ELR (cell line): ENCODE measurements around the gene CDH20.

Experiments
- DNase-seq: peaks from one replicate; pipeline ENCODE4 v3.0.0-alpha.2; 2015; ENCODE audit warnings: low read depth

CDH20 gene

GRCh38 chr18:61333271-61333745 lies at the start of gene CDH20:
CDH20 (plus strand) TSS chr18:61333430.
- DNase-seq: no peak

DNA sequence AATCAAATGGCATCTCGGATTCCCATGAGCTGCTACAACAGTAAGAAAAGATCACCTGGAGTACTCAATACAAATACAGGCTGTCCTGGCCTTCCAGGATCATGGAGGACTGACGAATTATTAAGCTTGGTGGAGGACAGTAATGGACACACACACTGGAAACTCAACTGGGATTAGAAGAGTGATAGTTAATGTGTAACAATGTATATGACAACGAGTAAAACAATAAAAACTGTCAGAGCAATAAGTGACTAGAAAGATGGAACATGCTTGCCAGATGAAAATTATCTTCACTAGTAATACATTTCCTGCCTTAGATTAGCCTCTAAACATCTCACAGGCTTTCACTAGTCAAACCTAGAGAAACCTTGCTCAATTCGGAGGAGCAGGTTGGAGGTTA lies 49.2 kb upstream of the CDH20 start:
- DNase-seq: no peak

DNA sequence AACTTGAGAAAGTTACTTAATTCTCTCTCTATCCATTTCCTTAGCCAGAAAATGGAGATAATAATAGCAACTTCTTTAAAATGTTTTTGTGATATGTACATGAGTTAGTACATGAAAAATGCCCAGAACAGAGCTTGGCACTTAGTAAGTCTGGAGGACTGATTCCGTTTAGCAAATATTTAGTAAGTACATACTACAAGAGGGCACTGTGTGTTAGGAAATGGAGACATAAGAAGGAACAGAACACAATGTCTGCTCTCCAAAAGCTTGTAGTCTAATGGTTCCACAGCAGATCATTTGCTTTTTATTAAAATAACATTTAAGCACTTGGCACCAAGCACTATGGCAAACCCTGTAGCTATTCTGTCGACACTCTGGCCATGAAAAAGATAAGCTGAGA lies 47.5 kb upstream of the CDH20 start:
- DNase-seq: no peak

DNA sequence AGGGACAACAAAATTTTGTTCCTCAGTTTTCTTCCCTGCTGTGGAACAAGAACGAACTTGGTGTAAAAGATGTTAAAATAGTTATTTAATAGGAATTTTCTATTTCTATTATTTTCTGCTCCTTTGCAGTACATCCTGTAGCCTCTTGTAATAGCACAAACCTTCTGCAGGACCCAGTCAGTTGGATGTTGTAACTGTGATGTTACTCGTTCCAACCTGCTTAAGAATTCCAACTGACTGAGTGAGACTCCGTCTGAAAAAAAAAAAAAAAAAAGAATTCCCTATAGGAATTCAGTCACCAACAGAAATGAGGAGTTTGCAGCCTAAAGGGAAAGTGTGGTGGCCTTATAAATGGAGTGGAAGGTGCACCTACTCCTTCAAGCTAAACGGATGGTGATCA lies 46.4 kb upstream of the CDH20 start:
- no peak for DNase-seq

DNA sequence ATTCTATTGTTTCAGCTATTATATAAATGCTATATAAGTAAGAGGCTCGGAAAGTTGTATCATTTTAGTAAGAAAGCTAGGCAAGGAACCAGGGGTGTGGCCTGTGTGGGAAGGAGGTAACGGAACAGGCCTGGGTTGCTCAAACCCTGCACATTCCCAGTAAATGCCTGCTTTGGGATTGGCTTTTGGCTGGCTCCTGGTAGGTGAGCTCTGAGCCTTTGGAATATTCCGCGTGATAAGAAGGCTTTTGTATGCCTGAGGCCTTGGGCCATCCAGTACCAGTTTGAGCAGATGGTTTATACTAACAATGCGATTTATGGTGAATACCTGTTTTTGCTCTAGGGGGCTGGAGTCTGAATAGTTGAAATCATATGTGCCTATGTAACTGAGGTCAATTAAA lies 42.6 kb upstream of the CDH20 start:
- no peak for DNase-seq

- DNase-seq: no peak
Observed at GRCh38 chr18:61292280-61293035, 40.8 kb upstream of the CDH20 start.

- DNase-seq: no peak
Observed at GRCh38 chr18:61295153-61295552, 38.1 kb upstream of the CDH20 start.

DNA sequence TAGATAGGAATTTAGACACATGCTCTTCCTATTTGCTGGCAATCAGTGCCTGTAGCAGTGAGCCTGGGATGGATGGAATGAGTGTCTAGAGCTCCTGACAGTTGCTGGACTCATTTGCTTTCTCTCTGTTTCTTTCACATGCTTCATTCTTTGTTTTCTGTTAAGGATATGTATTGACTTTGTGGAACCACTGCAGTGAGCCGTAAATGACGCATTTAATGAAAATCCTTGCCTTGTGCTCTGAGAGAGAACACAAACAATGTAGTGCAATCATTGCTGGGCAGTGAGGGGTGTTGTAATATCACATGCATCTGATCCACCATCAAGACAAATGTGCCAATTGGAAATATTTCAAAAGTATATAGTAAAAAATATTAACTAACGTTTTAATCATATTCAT lies 25.2 kb upstream of the CDH20 start:
- DNase-seq: no peak

DNA sequence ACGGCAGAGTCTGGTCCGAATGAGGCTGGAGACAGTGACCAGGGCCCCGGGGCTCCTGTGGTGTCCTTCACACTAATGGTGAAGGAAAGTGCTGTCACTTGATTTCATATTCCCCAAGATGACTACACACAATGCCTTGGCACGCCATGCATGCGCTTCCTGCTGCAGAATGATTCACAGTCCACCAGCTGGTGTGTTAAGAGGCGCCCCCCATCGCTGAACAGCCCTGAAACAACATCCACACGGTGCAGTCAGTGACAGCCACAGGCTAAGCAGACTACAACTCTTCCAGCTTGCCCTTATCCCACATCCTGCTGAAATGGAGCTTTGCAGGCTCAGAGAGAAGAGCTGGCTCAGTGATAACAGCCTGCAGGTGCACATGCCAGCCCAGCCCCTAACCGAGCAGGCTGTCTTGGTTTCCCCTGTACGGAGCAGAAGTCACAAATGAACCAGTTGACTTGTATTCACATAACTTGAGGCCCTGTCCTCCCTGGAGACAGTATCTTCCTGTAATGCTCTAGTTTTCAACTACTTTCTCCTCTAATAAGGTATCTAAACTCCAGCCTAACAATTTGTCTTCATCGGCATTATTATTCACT lies 24.3 kb upstream of the CDH20 start:
- peak; percentile 17 for DNase-seq

- peak; percentile 64 for DNase-seq
Observed at GRCh38 chr18:61322265-61322873, 10.9 kb upstream of the CDH20 start.

GRCh38 chr18:61323951-61324350 lies 9.3 kb upstream of the CDH20 start:
- peak; percentile 14 for DNase-seq

- DNase-seq: no peak
Observed at GRCh38 chr18:61326407-61326806, 6.8 kb upstream of the CDH20 start.

- DNase-seq: no peak
Observed at GRCh38 chr18:61329398-61329797, 3.8 kb upstream of the CDH20 start.

- no peak for DNase-seq
Observed at GRCh38 chr18:61331051-61331450, 2.2 kb upstream of the CDH20 start.

DNA sequence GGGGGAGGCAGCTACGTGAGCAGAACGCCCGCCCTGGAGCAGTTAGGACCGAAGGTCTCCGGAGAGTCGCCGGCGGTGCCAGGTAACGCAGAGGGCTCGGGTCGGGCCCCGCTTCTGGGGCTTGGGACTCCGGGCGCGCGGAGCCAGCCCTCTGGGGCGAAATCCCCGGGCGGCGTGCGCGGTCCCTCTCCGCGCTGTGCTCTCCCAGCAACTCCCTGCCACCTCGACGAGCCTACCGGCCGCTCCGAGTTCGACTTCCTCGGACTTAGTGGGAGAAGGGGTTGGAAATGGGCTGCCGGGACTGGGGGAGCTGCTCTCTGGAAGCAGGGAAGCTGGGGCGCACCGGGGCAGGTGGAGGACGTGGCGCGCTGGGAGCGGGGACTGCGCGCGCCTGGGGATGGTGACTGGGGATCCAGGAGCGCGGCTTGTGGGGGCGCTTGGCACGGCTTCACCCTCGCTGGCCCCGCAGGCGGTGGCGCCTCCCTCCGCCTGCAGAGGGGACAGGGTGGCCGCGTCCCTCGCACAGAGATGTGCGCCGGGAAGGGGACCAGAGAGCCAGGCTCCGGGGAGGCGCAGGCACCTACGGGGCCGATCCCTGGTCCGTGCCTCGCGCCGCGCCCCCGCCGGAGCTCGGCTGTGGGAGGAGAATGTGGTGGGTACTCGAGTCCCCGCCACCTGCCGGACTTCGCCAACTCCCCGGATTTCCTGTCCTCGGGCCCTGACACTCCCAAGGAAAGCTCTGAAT lies 688 bp downstream of the CDH20 start:
- DNase-seq: no peak

GRCh38 chr18:61334491-61334850 lies 1.2 kb downstream of the CDH20 start:
- DNase-seq: no peak

DNA sequence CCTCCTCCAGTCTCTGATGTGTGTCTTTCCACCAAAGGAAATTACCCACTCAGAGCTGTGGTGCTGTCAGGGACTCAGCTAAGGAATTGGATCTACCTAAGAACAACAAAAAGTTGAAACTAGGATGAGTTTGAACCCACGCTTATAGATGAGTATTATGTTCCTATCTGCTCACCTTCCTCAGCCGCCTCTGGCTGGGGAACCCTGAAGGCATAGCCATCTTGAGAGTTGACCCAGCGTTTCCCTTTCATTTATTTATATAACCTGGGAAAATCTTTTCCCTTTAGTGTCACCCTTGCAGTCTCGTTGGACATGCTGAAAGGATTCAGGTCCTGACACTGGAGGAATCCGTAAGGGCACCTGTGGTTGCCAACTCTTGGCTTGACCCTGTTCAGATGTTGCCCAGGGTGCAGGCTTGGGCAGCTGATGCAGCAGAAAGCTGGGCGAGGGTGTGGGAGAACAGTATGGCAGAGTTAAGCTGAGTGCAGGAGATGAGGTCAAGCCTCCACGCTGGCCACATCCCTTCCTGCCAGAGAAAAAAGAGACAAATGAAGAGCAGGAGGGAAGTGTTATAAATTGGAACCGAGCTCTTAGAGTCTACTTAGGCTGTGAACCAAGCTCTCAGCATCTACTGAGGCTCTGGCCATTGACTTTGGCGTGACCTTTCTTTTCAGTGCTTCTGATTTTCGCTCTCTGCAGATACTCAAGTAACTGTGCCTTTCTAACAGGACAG lies 1.9 kb downstream of the CDH20 start:
- DNase-seq: no peak

DNA sequence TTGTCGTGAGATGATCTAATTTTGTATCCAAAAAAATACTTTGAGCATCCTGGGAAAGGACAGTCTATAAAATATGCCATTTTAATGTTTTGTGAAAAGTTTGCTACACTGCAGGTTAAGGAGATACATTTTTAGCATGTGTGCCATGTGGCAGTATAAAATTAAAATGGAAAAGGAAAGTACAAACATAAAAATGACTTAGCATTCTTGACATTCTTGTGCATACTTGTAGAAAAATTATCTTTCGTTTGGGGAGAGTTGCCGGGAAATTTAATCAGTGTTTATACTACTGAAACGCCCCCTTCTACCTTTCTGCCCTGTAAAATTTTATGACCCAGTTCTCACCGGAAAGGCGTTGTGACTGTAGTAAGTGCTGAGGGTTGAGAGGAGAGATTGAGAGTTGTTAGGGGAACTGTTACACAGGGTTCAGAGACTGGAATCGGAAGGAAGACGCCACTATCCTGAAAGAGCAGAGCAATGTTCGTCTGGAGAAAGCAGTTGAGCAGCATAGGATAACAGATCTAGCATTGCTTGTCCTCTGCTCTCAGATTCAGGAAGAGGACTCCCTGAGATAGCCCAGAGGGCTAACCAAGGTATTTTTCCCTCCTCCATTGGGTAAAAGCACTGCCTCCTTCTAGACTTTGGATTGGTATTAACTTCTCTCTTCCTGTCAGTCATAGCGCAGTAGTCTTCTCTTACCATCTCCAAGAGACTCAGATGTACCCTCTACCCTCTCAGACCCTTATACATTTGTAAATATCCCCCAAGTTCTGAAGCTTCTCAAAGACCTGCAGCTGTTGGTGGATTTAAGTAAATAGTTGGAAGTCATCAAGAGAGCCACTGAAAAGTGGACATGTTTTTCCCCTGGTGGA lies 2.7 kb downstream of the CDH20 start:
- no peak for DNase-seq

DNA sequence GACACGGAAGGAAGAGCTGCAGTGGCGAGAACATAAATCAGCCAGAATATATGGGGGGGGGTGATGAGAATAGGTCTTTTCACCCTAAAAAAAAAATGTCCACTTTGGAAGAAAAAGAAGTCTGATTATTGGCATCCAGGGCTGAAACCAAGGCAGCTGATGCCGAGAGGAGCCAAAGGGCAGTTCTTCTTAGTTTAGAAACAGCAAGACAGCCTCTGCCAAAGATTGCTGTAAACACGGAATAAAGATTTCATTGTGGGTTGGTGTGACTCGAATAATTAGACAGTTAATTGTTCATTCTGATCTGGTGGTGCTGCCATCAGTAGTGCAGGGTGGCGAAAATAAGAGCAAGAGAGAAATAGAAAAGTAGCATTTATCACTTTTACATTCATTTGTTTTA lies 3.5 kb downstream of the CDH20 start:
- no peak for DNase-seq

GRCh38 chr18:61337527-61337926 lies 4.3 kb downstream of the CDH20 start:
- DNase-seq: no peak

DNA sequence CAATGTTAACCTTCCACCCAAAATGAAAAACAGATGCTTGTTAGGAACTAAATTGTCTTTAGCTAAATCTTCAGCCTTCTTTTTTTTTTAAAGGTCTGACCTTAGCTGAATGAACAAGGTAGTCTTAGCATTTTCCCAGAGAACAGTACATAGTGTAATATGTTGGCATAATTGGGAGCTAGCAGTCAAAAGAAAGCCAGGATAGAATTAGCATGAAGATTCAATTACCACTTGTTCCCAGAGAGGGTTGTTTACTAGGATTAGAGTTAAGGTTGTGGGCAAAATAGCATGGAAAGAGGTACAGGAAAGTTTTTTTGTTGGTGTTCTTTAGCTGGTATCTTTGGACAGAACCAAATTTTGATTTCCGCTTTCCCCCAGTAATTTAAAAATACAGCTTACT lies 6.9 kb downstream of the CDH20 start:
- DNase-seq: no peak
